Measurements from ENCODE around the gene LAMA2.
"Not testable (repeated sequence)": the region's sequence is repeated elsewhere in the genome, so short reads cannot be mapped to it uniquely, and the experiment has no call there.

LAMA2 gene

GRCh38 chr6:129050086-129050485, 167.1 kb downstream of the LAMA2 start:
- Histone ChIP-seq H2BK15ac (ENCODE audit: low read depth, poor library complexity, severe bottlenecking) (no peak overlapping the region), H4K8ac (ENCODE audit: low read length) (no peak overlapping the region), H3K23ac (ENCODE audit: low read length in 2 of 2) (no peak overlapping the region), H2BK12ac (ENCODE audit: low read length in 2 of 2) (no peak overlapping the region), H2BK120ac (ENCODE audit: low read depth, low read length) (no peak overlapping the region), H3K4me2 (ENCODE audit: low read length, poor library complexity, severe bottlenecking) (no peak overlapping the region), H3K27ac (ENCODE audit: low read length, poor library complexity, severe bottlenecking) (no peak overlapping the region), H3K79me1 (replicated peaks; ENCODE audit: low read length, poor library complexity, severe bottlenecking) (no peaks in the 10 kb centered on the region), H3K4me1 (ENCODE audit: control insufficient read depth, insufficient read depth, low read depth, low read length) (no peaks in the 10 kb centered on the region), H3K18ac (ENCODE audit: low read depth in 1 of 2, low read length in 2 of 2) (no peak overlapping the region), H3K4me3 (ENCODE audit: insufficient read depth in 1 of 2, low read depth in 1 of 2, low read length in 2 of 2) (no peak overlapping the region), H2AK5ac (ENCODE audit: low read length, severe bottlenecking) (no peak overlapping the region), H4K91ac (ENCODE audit: low read length) (no peak overlapping the region), H3K14ac (ENCODE audit: low read length in 2 of 2) (peak overlapping the region in 1 of 2 experiments; percentile 11), H3K36me3 (ENCODE audit: control insufficient read depth in 1 of 2, insufficient read depth in 2 of 2, low read depth in 1 of 2, low read length in 2 of 2) (peaks cover 0 to 11% of the 10 kb centered on the region in 2 experiments), H3K9ac (ENCODE audit: low read length) (no peak overlapping the region), H3K27me3 (ENCODE audit: control insufficient read depth in 1 of 2, insufficient read depth in 1 of 2, low read length in 2 of 2) (no peaks in the 10 kb centered on the region), H2AFZ (ENCODE audit: low read depth, low read length) (no peak overlapping the region), H2BK5ac (ENCODE audit: low read depth, low read length, poor library complexity, severe bottlenecking) (no peak overlapping the region), H3K9me3 (ENCODE audit: control insufficient read depth, low read length) (no peaks in the 10 kb centered on the region), H3K4ac (ENCODE audit: low read depth in 1 of 2, low read length in 2 of 2) (no peak overlapping the region)
- 89% methylated on average over 4 of the region's 4 CpGs for WGBS
- no peak for DNase-seq

GRCh38 chr6:129053143-129053542, 170.2 kb downstream of the LAMA2 start:
- H2AK5ac ChIP-seq (ENCODE audit: low read length, severe bottlenecking); H3K4me2 ChIP-seq (ENCODE audit: low read length, poor library complexity, severe bottlenecking); H2BK5ac ChIP-seq (ENCODE audit: low read depth, low read length, poor library complexity, severe bottlenecking); H3K4ac ChIP-seq (ENCODE audit: low read depth in 1 of 2, low read length in 2 of 2); H3K4me3 ChIP-seq (ENCODE audit: insufficient read depth in 1 of 2, low read depth in 1 of 2, low read length in 2 of 2); H3K23ac ChIP-seq (ENCODE audit: low read length in 2 of 2); H2AFZ ChIP-seq (ENCODE audit: low read depth, low read length); H3K27ac ChIP-seq (ENCODE audit: low read length, poor library complexity, severe bottlenecking); H3K18ac ChIP-seq (ENCODE audit: low read depth in 1 of 2, low read length in 2 of 2); H4K8ac ChIP-seq (ENCODE audit: low read length); H3K14ac ChIP-seq (ENCODE audit: low read length in 2 of 2); H2BK12ac ChIP-seq (ENCODE audit: low read length in 2 of 2); H3K27me3 ChIP-seq (ENCODE audit: control insufficient read depth in 1 of 2, insufficient read depth in 1 of 2, low read length in 2 of 2); H2BK120ac ChIP-seq (ENCODE audit: low read depth, low read length); H4K91ac ChIP-seq (ENCODE audit: low read length); H3K9me3 ChIP-seq (ENCODE audit: control insufficient read depth, low read length); H3K79me1 ChIP-seq (replicated peaks; ENCODE audit: low read length, poor library complexity, severe bottlenecking); H3K4me1 ChIP-seq (ENCODE audit: control insufficient read depth, insufficient read depth, low read depth, low read length); H2BK15ac ChIP-seq (ENCODE audit: low read depth, poor library complexity, severe bottlenecking); DNase-seq; H3K9ac ChIP-seq (ENCODE audit: low read length): not testable (repeated sequence)
- peaks cover 0 to 11% of the 10 kb centered on the region in 2 experiments for H3K36me3 ChIP-seq (ENCODE audit: control insufficient read depth in 1 of 2, insufficient read depth in 2 of 2, low read depth in 1 of 2, low read length in 2 of 2)
- 97% methylated on average over 13 of the region's 13 CpGs for WGBS

GRCh38 chr6:129055796-129056195, 172.9 kb downstream of the LAMA2 start:
- Histone ChIP-seq H3K23ac (ENCODE audit: low read length in 2 of 2) (no peak overlapping the region), H3K4me1 (ENCODE audit: control insufficient read depth, insufficient read depth, low read depth, low read length) (no peaks in the 10 kb centered on the region), H3K27me3 (ENCODE audit: control insufficient read depth in 1 of 2, insufficient read depth in 1 of 2, low read length in 2 of 2) (no peaks in the 10 kb centered on the region), H4K91ac (ENCODE audit: low read length) (no peak overlapping the region), H3K4me3 (ENCODE audit: insufficient read depth in 1 of 2, low read depth in 1 of 2, low read length in 2 of 2) (no peak overlapping the region), H3K9ac (ENCODE audit: low read length) (no peak overlapping the region), H3K14ac (ENCODE audit: low read length in 2 of 2) (no peak overlapping the region), H3K9me3 (ENCODE audit: control insufficient read depth, low read length) (no peaks in the 10 kb centered on the region), H2BK120ac (ENCODE audit: low read depth, low read length) (no peak overlapping the region), H2AK5ac (ENCODE audit: low read length, severe bottlenecking) (no peak overlapping the region), H3K79me1 (replicated peaks; ENCODE audit: low read length, poor library complexity, severe bottlenecking) (no peaks in the 10 kb centered on the region), H4K8ac (ENCODE audit: low read length) (no peak overlapping the region), H3K36me3 (ENCODE audit: control insufficient read depth in 1 of 2, insufficient read depth in 2 of 2, low read depth in 1 of 2, low read length in 2 of 2) (peaks cover 0 to 3% of the 10 kb centered on the region in 2 experiments), H3K4ac (ENCODE audit: low read depth in 1 of 2, low read length in 2 of 2) (no peak overlapping the region), H3K27ac (ENCODE audit: low read length, poor library complexity, severe bottlenecking) (no peak overlapping the region), H3K18ac (ENCODE audit: low read depth in 1 of 2, low read length in 2 of 2) (no peak overlapping the region), H2AFZ (ENCODE audit: low read depth, low read length) (no peak overlapping the region), H2BK15ac (ENCODE audit: low read depth, poor library complexity, severe bottlenecking) (no peak overlapping the region), H2BK12ac (ENCODE audit: low read length in 2 of 2) (no peak overlapping the region), H3K4me2 (ENCODE audit: low read length, poor library complexity, severe bottlenecking) (no peak overlapping the region), H2BK5ac (ENCODE audit: low read depth, low read length, poor library complexity, severe bottlenecking) (no peak overlapping the region)
- no peak for DNase-seq
- no CpG with 5 or more reads among the region's 3 CpGs for WGBS

- no peak overlapping the region for H3K27ac ChIP-seq (ENCODE audit: low read length, poor library complexity, severe bottlenecking)
- no peak overlapping the region for H3K18ac ChIP-seq (ENCODE audit: low read depth in 1 of 2, low read length in 2 of 2)
- no peak overlapping the region for H2BK120ac ChIP-seq (ENCODE audit: low read depth, low read length)
- H3K23ac ChIP-seq (ENCODE audit: low read length in 2 of 2), result no peak overlapping the region
- no peak overlapping the region for H2BK5ac ChIP-seq (ENCODE audit: low read depth, low read length, poor library complexity, severe bottlenecking)
- no peak overlapping the region for H2BK15ac ChIP-seq (ENCODE audit: low read depth, poor library complexity, severe bottlenecking)
- no peaks in the 10 kb centered on the region for H3K4me1 ChIP-seq (ENCODE audit: control insufficient read depth, insufficient read depth, low read depth, low read length)
- no peak overlapping the region for H3K4me2 ChIP-seq (ENCODE audit: low read length, poor library complexity, severe bottlenecking)
- no CpG with 5 or more reads among the region's 2 CpGs for WGBS
- H3K9me3 ChIP-seq (ENCODE audit: control insufficient read depth, low read length), result no peaks in the 10 kb centered on the region
- DNase-seq, result no peak
- H3K4me3 ChIP-seq (ENCODE audit: insufficient read depth in 1 of 2, low read depth in 1 of 2, low read length in 2 of 2), result no peak overlapping the region
- H2AFZ ChIP-seq (ENCODE audit: low read depth, low read length), result no peak overlapping the region
- H3K9ac ChIP-seq (ENCODE audit: low read length), result no peak overlapping the region
- H2BK12ac ChIP-seq (ENCODE audit: low read length in 2 of 2), result no peak overlapping the region
- peaks cover 0 to 16% of the 10 kb centered on the region in 2 experiments for H3K36me3 ChIP-seq (ENCODE audit: control insufficient read depth in 1 of 2, insufficient read depth in 2 of 2, low read depth in 1 of 2, low read length in 2 of 2)
- no peak overlapping the region for H4K91ac ChIP-seq (ENCODE audit: low read length)
- no peaks in the 10 kb centered on the region for H3K27me3 ChIP-seq (ENCODE audit: control insufficient read depth in 1 of 2, insufficient read depth in 1 of 2, low read length in 2 of 2)
- H4K8ac ChIP-seq (ENCODE audit: low read length), result no peak overlapping the region
- no peak overlapping the region for H3K4ac ChIP-seq (ENCODE audit: low read depth in 1 of 2, low read length in 2 of 2)
- no peaks in the 10 kb centered on the region for H3K79me1 ChIP-seq (replicated peaks; ENCODE audit: low read length, poor library complexity, severe bottlenecking)
- H2AK5ac ChIP-seq (ENCODE audit: low read length, severe bottlenecking), result no peak overlapping the region
- no peak overlapping the region for H3K14ac ChIP-seq (ENCODE audit: low read length in 2 of 2)
Observed at GRCh38 chr6:129059650-129060049, 176.7 kb downstream of the LAMA2 start.

All from mesenchymal stem cell (in vitro differentiated cells and primary cell).